BE2C (cell line): ENCODE measurements around the gene MGMT.

ENCODE experiments used
- DNase-seq: peaks from one replicate; pipeline ENCODE4 v3.0.0-alpha.2; 2020
- H3K27me3 ChIP-seq: fragments of 250-450 bp; sonication (Bioruptor Pico); 2 replicates; pipeline ENCODE4 v1.5.1; 2020; ENCODE audit warnings: mild to moderate bottlenecking
- H3K36me3 ChIP-seq: fragments of 250-450 bp; sonication (Bioruptor Pico); 2 replicates; pipeline ENCODE4 v1.5.1; 2020; ENCODE audit warnings: mild to moderate bottlenecking
- H3K4me1 ChIP-seq: fragments of 250-450 bp; sonication (Bioruptor Pico); 2 replicates; pipeline ENCODE4 v1.5.1; 2020
- H3K4me3 ChIP-seq: 2 replicates; pipeline ENCODE4 v1.5.1; 2011; ENCODE audit warnings: low read depth, low read length
- H3K9me3 ChIP-seq: fragments of 250-450 bp; sonication (Bioruptor Pico); 2 replicates; pipeline ENCODE4 v1.5.1; 2020
- CTCF ChIP-seq: IDR thresholded peaks from 2 replicates; pipeline ENCODE4 v1.5.1; 2012; ENCODE audit warnings: mild to moderate bottlenecking, low read depth, low read length

The MGMT gene

GRCh38 chr10:129470103-129470851, 3.2 kb downstream of the MGMT start:
- H3K27me3 ChIP-seq = no peaks in the 10 kb centered on the region
- peaks cover 4% of the 10 kb centered on the region; the same call in 1 of the 2 replicates for H3K4me1 ChIP-seq
- no peak for DNase-seq
- H3K4me3 ChIP-seq = no peak overlapping the region
- no peaks in the 10 kb centered on the region for H3K36me3 ChIP-seq
- no peaks in the 10 kb centered on the region for H3K9me3 ChIP-seq
- TF ChIP-seq CTCF = no peak

GRCh38 chr10:129471447-129472175, 4.6 kb downstream of the MGMT start:
- no peak for DNase-seq
- no peaks in the 10 kb centered on the region for H3K9me3 ChIP-seq
- no peak overlapping the region for H3K4me3 ChIP-seq
- H3K27me3 ChIP-seq = no peaks in the 10 kb centered on the region
- H3K36me3 ChIP-seq = no peaks in the 10 kb centered on the region
- H3K4me1 ChIP-seq = peaks cover under 1% of the 10 kb centered on the region; the same call in 1 of the 2 replicates
- no peak for TF ChIP-seq CTCF

GRCh38 chr10:129472696-129473555, 5.9 kb downstream of the MGMT start:
- no peaks in the 10 kb centered on the region for H3K27me3 ChIP-seq
- no peaks in the 10 kb centered on the region for H3K9me3 ChIP-seq
- TF ChIP-seq CTCF = no peak
- H3K4me3 ChIP-seq = no peak overlapping the region
- no peaks in the 10 kb centered on the region for H3K36me3 ChIP-seq
- no peak for DNase-seq
- no peaks in the 10 kb centered on the region for H3K4me1 ChIP-seq

- H3K4me3 ChIP-seq = no peak overlapping the region
- no peaks in the 10 kb centered on the region for H3K27me3 ChIP-seq
- H3K9me3 ChIP-seq = no peaks in the 10 kb centered on the region
- no peaks in the 10 kb centered on the region for H3K4me1 ChIP-seq
- no peaks in the 10 kb centered on the region for H3K36me3 ChIP-seq
- no peak for TF ChIP-seq CTCF
- DNase-seq = no peak
These were observed 7.6 kb downstream of the MGMT start for GRCh38 chr10:129474642-129475041.

GRCh38 chr10:129476431-129476830, 9.4 kb downstream of the MGMT start:
- no peaks in the 10 kb centered on the region for H3K27me3 ChIP-seq
- no peak for DNase-seq
- no peaks in the 10 kb centered on the region for H3K9me3 ChIP-seq
- no peak overlapping the region for H3K4me3 ChIP-seq
- H3K36me3 ChIP-seq = no peaks in the 10 kb centered on the region
- TF ChIP-seq CTCF = no peak
- no peaks in the 10 kb centered on the region for H3K4me1 ChIP-seq
